Naive thymus-derived CD8-positive, alpha-beta T cell (primary cell): ENCODE data around the gene ADAMTS2. TPM values are rescaled to one million over a fixed set of nuclear protein-coding genes. Genes with fewer than 3 reads are reported as not detected.

Experiments
- ATAC-seq, 2 donors: fragments of 150-1000 bp; cut with Tn5 transposase in 1 of 2; sonication (Bioruptor Pico), chemical (Tn5 transposase) in 1 of 2; 1 replicate in 1 of 2; 2 replicates in 1 of 2; pipeline ENCODE4 v1.10.0; 2021; ENCODE audit warnings: mild to moderate bottlenecking in 2 of 2, moderate library complexity in 2 of 2
- POLR2A ChIA-PET: fragments of 350-600 bp; sonication (Branson Sonifier 250); formaldehyde crosslinking; loops from one replicate; lab custom pipeline; 2021; ENCODE audit warnings: antibody characterized with exemption; lab: Charles Lee
- DNase-seq, 10 donors: peaks; one replicate each; pipeline versions ENCODE4 v3.0.0 to v3.0.0-alpha.2; 2020 to 2022
- H3K27ac Mint-ChIP-seq, 10 donors: one replicate each; pipeline ENCODE4 v1.8.0; 2020 to 2022; ENCODE audit warnings: mild to moderate bottlenecking in 10 of 10, mixed read lengths in 10 of 10, moderate library complexity in 4 of 10, inconsistent platforms in 1 of 10
- H3K27me3 Mint-ChIP-seq, 5 donors: one replicate each; pipeline ENCODE4 v1.8.0; 2021 to 2022; ENCODE audit warnings: mixed read lengths in 5 of 5
- H3K36me3 Mint-ChIP-seq, 3 donors: one replicate each; pipeline ENCODE4 v1.8.0; 2020 to 2022; ENCODE audit warnings: mixed read lengths in 3 of 3, mild to moderate bottlenecking in 2 of 3, inconsistent platforms in 1 of 3
- H3K4me1 Mint-ChIP-seq, 4 donors: one replicate each; pipeline ENCODE4 v1.8.0; 2021 to 2022; ENCODE audit warnings: mixed read lengths in 4 of 4
- H3K4me3 Mint-ChIP-seq, 10 donors: one replicate each; pipeline ENCODE4 v1.8.0; 2020 to 2022; ENCODE audit warnings: mild to moderate bottlenecking in 10 of 10, mixed read lengths in 10 of 10, moderate library complexity in 6 of 10, inconsistent platforms in 1 of 10
- H3K9me3 Mint-ChIP-seq, 9 donors: one replicate each; pipeline ENCODE4 v1.8.0; 2020 to 2022; ENCODE audit warnings: mixed read lengths in 9 of 9, mild to moderate bottlenecking in 3 of 9, inconsistent platforms in 1 of 9, moderate library complexity in 1 of 9
- polyA plus RNA-seq, 3 donors: library from polyadenylated mRNA; unstranded; fragments of 300-500 nt; fragmentation: Illumina TruSeq; gene quantifications; one replicate each; pipeline ENCODE4 v1.2.3, GENCODE V29; 2021
- total RNA-seq, 8 experiments: library from RNA in 2 of 8; stranded (reverse) in 2 of 8; gene quantifications; one replicate each; pipeline ENCODE4 v1.2.3 and lab custom pipeline; 2021 to 2026

Gene ADAMTS2
- total and polyA plus RNA-seq, 5 experiments from 2014 or later, result 0.02 TPM; not detected in 4

- Mint-ChIP-seq H3K4me1 (peaks cover 0 to 4% (median 0%) of the 10 kb centered on the region in 4 donors), H3K9me3 (peaks cover 0 to 7% (median 0%) of the 10 kb centered on the region in 9 donors), H3K27me3 (peaks cover 0 to 4% (median 0%) of the 10 kb centered on the region in 5 donors), H3K27ac (peak overlapping the region in 2 of 10 donors; percentile 31 to 37), H3K36me3 (peaks cover 0 to 5% (median 0%) of the 10 kb centered on the region in 3 donors), H3K4me3 (no peak overlapping the region)
- ATAC-seq (no peak), DNase-seq (no peak)
- POLR2A ChIA-PET, result no interaction called here
Observed at GRCh38 chr5:179279347-179280094, 65.7 kb downstream of the ADAMTS2 start.

- peaks cover 0 to 7% (median 0%) of the 10 kb centered on the region in 9 donors for H3K9me3 Mint-ChIP-seq
Observed at GRCh38 chr5:179278546-179278945, 66.7 kb downstream of the ADAMTS2 start.

DNA sequence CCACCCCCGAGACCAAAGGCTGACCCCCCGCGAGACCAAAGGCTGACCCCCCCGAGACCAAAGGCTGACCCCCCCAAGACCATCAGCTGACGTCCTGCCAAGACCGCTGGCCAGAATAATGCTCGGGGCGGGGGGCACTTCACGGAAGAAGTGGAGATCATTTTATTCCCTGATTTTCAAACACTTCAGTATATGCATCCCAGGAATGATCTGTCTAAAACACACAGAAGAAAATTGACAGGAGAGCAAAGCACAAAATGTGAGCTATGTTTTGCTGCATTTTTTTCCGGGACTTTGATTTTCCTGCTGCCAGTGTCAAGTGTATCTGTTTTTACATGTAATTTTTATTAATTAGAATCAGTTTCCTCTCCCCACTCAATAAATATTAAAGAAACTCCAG is 67.1 kb downstream of the ADAMTS2 start:
- Mint-ChIP-seq H3K9me3 (peaks cover 0 to 7% (median 0%) of the 10 kb centered on the region in 9 donors), H3K4me1 (peaks cover 0 to 4% (median 0%) of the 10 kb centered on the region in 4 donors), H3K27me3 (peaks cover 0 to 7% (median 0%) of the 10 kb centered on the region in 5 donors), H3K27ac (no peak overlapping the region), H3K4me3 (no peak overlapping the region), H3K36me3 (peaks cover 0 to 5% (median 0%) of the 10 kb centered on the region in 3 donors)
- DNase-seq (no peak), ATAC-seq (no peak)
- POLR2A ChIA-PET, result no interaction called here

More at GRCh38 chr5:179278546-179278945, 66.7 kb downstream of the ADAMTS2 start:
- H3K4me3 Mint-ChIP-seq, result peak overlapping the region in 1 of 10 donors; percentile 4
- ATAC-seq, result no peak
- peaks cover 0 to 4% (median 0%) of the 10 kb centered on the region in 4 donors for H3K4me1 Mint-ChIP-seq
- H3K36me3 Mint-ChIP-seq, result peaks cover 0 to 5% (median 0%) of the 10 kb centered on the region in 3 donors
- DNase-seq, result no peak
- H3K27me3 Mint-ChIP-seq, result peaks cover 0 to 6% (median 0%) of the 10 kb centered on the region in 5 donors
- POLR2A ChIA-PET, result no interaction called here
- H3K27ac Mint-ChIP-seq, result no peak overlapping the region

DNA sequence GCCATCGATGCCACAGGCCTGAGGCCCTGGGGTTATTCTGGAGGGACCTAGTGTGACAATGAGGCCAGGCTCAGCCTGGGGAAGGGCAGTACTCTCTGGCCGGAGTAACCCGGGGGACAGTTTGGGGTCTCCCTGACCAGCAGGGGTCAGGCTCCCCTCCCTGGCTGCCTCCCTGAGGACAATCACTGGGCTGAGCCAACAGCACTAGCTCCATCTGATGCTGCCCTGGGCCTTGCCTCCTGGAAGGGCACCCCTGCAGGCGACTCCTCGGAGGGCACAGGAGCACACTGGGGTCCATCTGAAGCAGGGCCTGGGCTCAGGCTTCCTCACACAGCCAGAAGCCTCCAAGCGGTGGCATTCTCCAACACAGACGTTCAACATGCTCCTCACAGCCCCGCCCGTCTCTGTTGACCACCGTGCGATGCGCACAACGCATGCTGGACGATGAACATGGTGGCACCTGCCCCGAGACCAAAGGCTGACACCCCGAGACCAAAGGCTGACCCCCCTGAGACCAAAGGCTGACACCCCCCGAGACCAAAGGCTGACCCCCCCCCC is 68.3 kb downstream of the ADAMTS2 start:
- no peak overlapping the region for H3K4me3 Mint-ChIP-seq
- H3K36me3 Mint-ChIP-seq, result no peaks in the 10 kb centered on the region
- no peak overlapping the region for H3K27ac Mint-ChIP-seq
- DNase-seq (peak in 1 of 10 donors; percentile 45), ATAC-seq (no peak)
- POLR2A ChIA-PET, result no interaction called here
- H3K9me3 Mint-ChIP-seq, result peaks cover 0 to under 1% (median 0%) of the 10 kb centered on the region in 9 donors
- peaks cover 0 to 7% (median 0%) of the 10 kb centered on the region in 5 donors for H3K27me3 Mint-ChIP-seq
- peaks cover 0 to 4% (median 0%) of the 10 kb centered on the region in 4 donors for H3K4me1 Mint-ChIP-seq

DNA sequence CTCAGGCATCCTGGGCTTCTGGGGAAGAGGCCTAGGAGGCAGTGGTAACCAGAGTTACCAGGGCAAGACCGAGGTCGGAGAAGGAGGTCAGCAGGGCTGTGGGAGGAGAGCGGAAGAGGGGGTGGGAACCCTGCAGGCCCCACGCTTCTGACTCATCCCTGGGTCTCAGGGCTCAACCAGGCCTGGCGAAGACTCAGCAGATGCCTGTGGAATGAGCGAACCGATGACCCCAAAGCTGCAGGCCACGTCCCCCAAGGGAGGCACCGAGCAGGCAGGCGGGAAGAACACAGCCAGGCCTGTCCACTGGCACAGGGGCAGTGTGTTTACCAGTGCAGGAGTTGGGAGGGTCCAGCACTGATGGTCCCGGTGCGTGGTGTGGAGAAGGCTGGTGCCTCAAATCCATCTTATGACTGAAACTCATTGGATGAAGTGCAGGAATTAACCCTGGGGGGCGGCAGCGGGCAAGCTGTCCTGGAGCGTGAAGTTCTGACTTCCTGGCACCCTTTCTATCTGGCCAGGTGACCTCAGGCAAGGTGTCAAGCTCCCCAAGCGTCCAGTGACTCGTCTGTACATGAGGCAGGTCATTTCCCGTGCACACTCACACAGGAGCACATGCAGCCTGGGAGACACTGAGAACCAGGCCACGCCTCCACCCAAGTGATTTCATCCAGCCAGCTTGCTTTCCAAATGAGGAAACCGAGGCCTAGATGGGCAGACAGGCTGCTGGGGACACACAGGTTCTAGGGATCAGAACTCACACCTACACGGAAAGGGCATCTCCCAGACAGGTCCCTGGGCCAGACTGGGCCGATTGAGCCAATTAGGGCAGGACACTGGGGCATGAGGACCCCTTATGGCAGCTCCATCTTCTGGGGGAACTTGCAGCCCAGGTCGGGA is 69.1 kb downstream of the ADAMTS2 start:
- POLR2A ChIA-PET, result no interaction called here
- Mint-ChIP-seq H3K4me1 (peaks cover 0 to 4% (median 0%) of the 10 kb centered on the region in 4 donors), H3K27me3 (peaks cover 0 to 7% (median 0%) of the 10 kb centered on the region in 5 donors), H3K4me3 (no peak overlapping the region), H3K9me3 (no peaks in the 10 kb centered on the region), H3K27ac (no peak overlapping the region), H3K36me3 (no peaks in the 10 kb centered on the region)
- DNase-seq (peak in 1 of 10 donors; percentile 55), ATAC-seq (no peak)

DNA sequence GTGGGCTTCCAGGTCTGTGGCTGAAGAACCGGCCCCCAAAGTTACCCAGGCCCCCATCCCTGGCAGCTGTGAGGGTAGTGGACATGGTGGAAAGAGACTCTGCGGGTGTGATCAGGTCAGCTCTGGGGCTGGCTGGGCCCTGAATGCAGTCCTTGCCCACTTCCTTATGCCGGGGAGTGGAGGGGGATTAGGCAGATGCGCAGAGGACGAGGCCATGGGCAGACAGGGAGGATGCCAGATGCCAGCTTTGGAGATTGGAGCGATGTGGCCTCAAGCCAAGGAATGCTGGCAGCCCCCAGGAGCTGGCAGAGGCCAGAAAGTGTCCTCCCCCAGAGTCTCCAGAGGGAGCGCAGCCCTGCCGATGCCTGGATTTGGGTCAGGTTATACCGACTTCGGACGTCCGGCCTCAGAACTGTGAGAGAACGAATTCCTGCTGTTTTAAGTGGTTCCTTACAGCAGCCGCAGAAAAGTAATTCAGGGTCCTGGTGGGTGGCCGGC is 69.8 kb downstream of the ADAMTS2 start:
- no peak for ATAC-seq
- no peak overlapping the region for H3K27ac Mint-ChIP-seq
- DNase-seq, result peak in 1 of 10 donors; percentile 55
- POLR2A ChIA-PET, result no interaction called here
- H3K9me3 Mint-ChIP-seq, result no peaks in the 10 kb centered on the region
- peaks cover 0 to 7% (median 0%) of the 10 kb centered on the region in 5 donors for H3K27me3 Mint-ChIP-seq
- no peaks in the 10 kb centered on the region for H3K36me3 Mint-ChIP-seq
- H3K4me1 Mint-ChIP-seq, result peaks cover 0 to 4% (median 0%) of the 10 kb centered on the region in 4 donors
- H3K4me3 Mint-ChIP-seq, result no peak overlapping the region

- Mint-ChIP-seq H3K4me3 (no peak overlapping the region), H3K27me3 (peaks cover 0 to 7% (median 0%) of the 10 kb centered on the region in 5 donors), H3K36me3 (no peaks in the 10 kb centered on the region), H3K9me3 (no peaks in the 10 kb centered on the region), H3K27ac (no peak overlapping the region), H3K4me1 (peaks cover 0 to 2% (median 0%) of the 10 kb centered on the region in 4 donors)
- POLR2A ChIA-PET, result no interaction called here
- no peak for ATAC-seq
- DNase-seq, result peak in 1 of 10 donors; percentile 45
Observed at GRCh38 chr5:179274321-179275315, 70.6 kb downstream of the ADAMTS2 start.

GRCh38 chr5:179273441-179274145 is 71.7 kb downstream of the ADAMTS2 start:
- H3K9me3 Mint-ChIP-seq, result no peaks in the 10 kb centered on the region
- ATAC-seq (no peak), DNase-seq (peak in 1 of 10 donors; percentile 32)
- POLR2A ChIA-PET, result no interaction called here
- H3K4me3 Mint-ChIP-seq, result no peak overlapping the region
- peaks cover 0 to 7% (median 0%) of the 10 kb centered on the region in 5 donors for H3K27me3 Mint-ChIP-seq
- H3K4me1 Mint-ChIP-seq, result peaks cover 0 to 2% (median 0%) of the 10 kb centered on the region in 4 donors
- no peak overlapping the region for H3K27ac Mint-ChIP-seq
- H3K36me3 Mint-ChIP-seq, result no peaks in the 10 kb centered on the region

GRCh38 chr5:179273073-179273435 is 72.2 kb downstream of the ADAMTS2 start:
- no peaks in the 10 kb centered on the region for H3K9me3 Mint-ChIP-seq

GRCh38 chr5:179272326-179273072 is 72.8 kb downstream of the ADAMTS2 start:
- Mint-ChIP-seq H3K9me3 (no peaks in the 10 kb centered on the region), H3K27ac (no peak overlapping the region), H3K36me3 (no peaks in the 10 kb centered on the region), H3K4me1 (no peaks in the 10 kb centered on the region), H3K27me3 (peaks cover 0 to 7% (median 0%) of the 10 kb centered on the region in 5 donors), H3K4me3 (no peak overlapping the region)
- DNase-seq (peak in 1 of 10 donors; percentile 62), ATAC-seq (no peak)
- POLR2A ChIA-PET, result no interaction called here

More at GRCh38 chr5:179273073-179273435, 72.2 kb downstream of the ADAMTS2 start:
- ATAC-seq (no peak), DNase-seq (peak in 1 of 10 donors; percentile 58)
- H3K36me3 Mint-ChIP-seq, result no peaks in the 10 kb centered on the region
- no peak overlapping the region for H3K27ac Mint-ChIP-seq
- H3K4me1 Mint-ChIP-seq, result no peaks in the 10 kb centered on the region
- POLR2A ChIA-PET, result no interaction called here
- no peak overlapping the region for H3K4me3 Mint-ChIP-seq
- H3K27me3 Mint-ChIP-seq, result peaks cover 0 to 7% (median 0%) of the 10 kb centered on the region in 5 donors
